ENCODE measurements around the gene MAML2. TPM values are rescaled to one million over a fixed set of nuclear protein-coding genes. Genes with fewer than 3 reads are reported as not detected.

MAML2 gene
- total RNA-seq, 1 donor from 2014 or later: 1.3 TPM

- FAIRE-seq: no peak
- H3K4me3 ChIP-seq (ENCODE audit: low read depth, low read length): no peak overlapping the region
- H3K36me3 ChIP-seq (ENCODE audit: control insufficient read depth, insufficient read depth, low read length): no peaks in the 10 kb centered on the region
- H3K27me3 ChIP-seq (ENCODE audit: control insufficient read depth, insufficient read depth, low read length): no peaks in the 10 kb centered on the region
- no peak for DNase-seq (ENCODE audit: low read depth)
- TF ChIP-seq CTCF (IDR thresholded peaks at IDR 0.05; ENCODE audit: insufficient read depth, low read length, severe bottlenecking): no peak
Observed at GRCh38 chr11:96002754-96003290, 340.2 kb downstream of the MAML2 start.

- no peak for FAIRE-seq
Observed at GRCh38 chr11:96002339-96002738, 340.7 kb downstream of the MAML2 start.

GRCh38 chr11:96001037-96001436 is 342.0 kb downstream of the MAML2 start:
- Histone ChIP-seq H3K36me3 (ENCODE audit: control insufficient read depth, insufficient read depth, low read length) (no peaks in the 10 kb centered on the region), H3K27me3 (ENCODE audit: control insufficient read depth, insufficient read depth, low read length) (no peaks in the 10 kb centered on the region), H3K4me3 (ENCODE audit: low read depth, low read length) (no peak overlapping the region)
- DNase-seq (ENCODE audit: low read depth) (no peak), FAIRE-seq (no peak)
- TF ChIP-seq CTCF (IDR thresholded peaks at IDR 0.05; ENCODE audit: insufficient read depth, low read length, severe bottlenecking): no peak

More at GRCh38 chr11:96002339-96002738, 340.7 kb downstream of the MAML2 start:
- no peak for TF ChIP-seq CTCF (IDR thresholded peaks at IDR 0.05; ENCODE audit: insufficient read depth, low read length, severe bottlenecking)
- DNase-seq (ENCODE audit: low read depth): no peak
- Histone ChIP-seq H3K4me3 (ENCODE audit: low read depth, low read length) (no peak overlapping the region), H3K36me3 (ENCODE audit: control insufficient read depth, insufficient read depth, low read length) (no peaks in the 10 kb centered on the region), H3K27me3 (ENCODE audit: control insufficient read depth, insufficient read depth, low read length) (no peaks in the 10 kb centered on the region)

GRCh38 chr11:95999711-96000406 is 343.1 kb downstream of the MAML2 start:
- no peak for FAIRE-seq
- no peak for TF ChIP-seq CTCF (IDR thresholded peaks at IDR 0.05; ENCODE audit: insufficient read depth, low read length, severe bottlenecking)
- DNase-seq (ENCODE audit: low read depth): no peak
- no peaks in the 10 kb centered on the region for H3K36me3 ChIP-seq (ENCODE audit: control insufficient read depth, insufficient read depth, low read length)
- no peak overlapping the region for H3K4me3 ChIP-seq (ENCODE audit: low read depth, low read length)
- no peaks in the 10 kb centered on the region for H3K27me3 ChIP-seq (ENCODE audit: control insufficient read depth, insufficient read depth, low read length)

GRCh38 chr11:95996621-95997235 is 346.3 kb downstream of the MAML2 start:
- TF ChIP-seq CTCF (IDR thresholded peaks at IDR 0.05; ENCODE audit: insufficient read depth, low read length, severe bottlenecking): no peak
- no peak for FAIRE-seq
- H3K27me3 ChIP-seq (ENCODE audit: control insufficient read depth, insufficient read depth, low read length): no peaks in the 10 kb centered on the region
- H3K36me3 ChIP-seq (ENCODE audit: control insufficient read depth, insufficient read depth, low read length): no peaks in the 10 kb centered on the region
- DNase-seq (ENCODE audit: low read depth): no peak
- H3K4me3 ChIP-seq (ENCODE audit: low read depth, low read length): no peak overlapping the region
